GM21526 (cell line): ENCODE data around the gene OR2G2.

ENCODE experiments used
- ATAC-seq: cut with Tn5 transposase; IDR thresholded peaks from one replicate; pipeline ENCODE4 v1.9.1; 2021; ENCODE audit warnings: moderate library complexity; ENCODE audit not compliant: unreplicated experiment, low FRiP score

Gene OR2G2, protein sequence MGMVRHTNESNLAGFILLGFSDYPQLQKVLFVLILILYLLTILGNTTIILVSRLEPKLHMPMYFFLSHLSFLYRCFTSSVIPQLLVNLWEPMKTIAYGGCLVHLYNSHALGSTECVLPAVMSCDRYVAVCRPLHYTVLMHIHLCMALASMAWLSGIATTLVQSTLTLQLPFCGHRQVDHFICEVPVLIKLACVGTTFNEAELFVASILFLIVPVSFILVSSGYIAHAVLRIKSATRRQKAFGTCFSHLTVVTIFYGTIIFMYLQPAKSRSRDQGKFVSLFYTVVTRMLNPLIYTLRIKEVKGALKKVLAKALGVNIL

DNA sequence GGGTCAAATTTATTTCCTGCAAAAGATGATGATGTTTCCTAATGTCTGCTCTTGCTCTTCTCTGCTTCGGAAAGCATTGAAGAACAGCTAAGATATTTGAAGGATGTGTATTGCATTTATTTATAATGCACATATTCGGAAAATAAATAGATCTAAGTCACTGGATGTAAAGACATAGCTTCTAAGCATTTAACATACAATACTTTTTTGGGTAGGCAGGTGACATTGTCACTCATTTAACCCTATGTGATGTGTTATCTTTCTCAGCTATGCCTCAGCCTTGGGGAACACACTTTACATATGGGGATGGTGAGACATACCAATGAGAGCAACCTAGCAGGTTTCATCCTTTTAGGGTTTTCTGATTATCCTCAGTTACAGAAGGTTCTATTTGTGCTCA lies at the start of gene OR2G2:
Gene OR2G2 (plus strand): TSS at position 301 of the 400 bp plus-strand sequence. CDS start 0 bp downstream, at position 301.
- no peak for ATAC-seq

DNA sequence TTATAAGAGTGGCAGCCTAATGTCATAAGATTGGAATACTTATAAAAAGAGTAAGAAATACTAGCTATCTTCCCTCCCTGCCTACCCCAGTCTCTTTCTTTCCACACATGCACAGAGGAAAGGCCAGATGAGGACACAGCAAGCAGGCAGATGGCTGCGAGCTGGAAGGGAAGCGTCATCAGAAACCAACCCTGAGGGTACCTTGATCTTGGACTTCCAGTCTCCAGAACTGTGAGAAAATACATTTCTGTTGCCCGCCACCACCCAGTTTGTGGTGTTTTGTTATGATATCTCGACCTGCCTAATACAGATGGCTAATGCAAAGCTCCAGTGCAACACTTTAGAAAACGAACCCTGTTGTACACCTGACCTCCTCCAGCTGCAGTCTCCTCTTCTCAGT lies 49.6 kb upstream of the OR2G2 start:
- no peak for ATAC-seq

DNA sequence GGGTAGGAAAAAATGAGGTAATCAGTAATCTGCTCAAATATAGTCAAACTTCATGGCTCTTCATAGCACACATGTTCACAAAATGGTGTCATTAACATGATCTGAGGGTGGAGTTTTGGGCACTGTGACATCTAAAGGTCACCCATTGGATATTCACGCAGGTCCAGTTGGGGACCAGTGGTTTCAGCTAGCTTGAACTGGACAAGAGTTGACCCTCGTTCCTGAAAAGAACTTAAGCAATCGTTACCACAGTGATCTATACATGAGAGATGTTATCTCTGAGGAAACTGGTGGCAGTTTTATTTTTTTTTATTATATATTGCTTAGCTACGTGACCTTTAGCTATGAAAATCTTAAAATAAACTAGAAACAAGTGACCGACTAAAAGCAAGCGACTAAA lies 48.9 kb upstream of the OR2G2 start:
- no peak for ATAC-seq

DNA sequence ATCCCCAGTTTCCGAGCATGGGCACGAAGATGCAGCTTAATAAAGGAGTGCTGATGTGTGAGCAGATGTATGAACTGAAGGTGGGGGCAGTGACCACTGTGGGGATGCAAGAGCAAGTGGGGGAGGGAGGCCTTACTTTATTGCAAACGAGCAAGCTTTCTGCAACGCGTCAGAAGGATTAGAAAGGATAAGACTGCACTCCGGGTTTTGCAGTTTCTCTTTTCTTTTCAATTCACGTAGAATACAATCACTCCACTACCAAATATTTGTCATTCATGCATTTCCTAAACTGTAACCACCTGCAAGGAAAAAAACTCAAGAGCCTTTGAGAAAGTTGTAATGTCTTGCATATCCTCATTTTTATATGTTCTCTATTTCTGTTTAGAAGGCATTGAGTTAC lies 47.6 kb upstream of the OR2G2 start:
- no peak for ATAC-seq

DNA sequence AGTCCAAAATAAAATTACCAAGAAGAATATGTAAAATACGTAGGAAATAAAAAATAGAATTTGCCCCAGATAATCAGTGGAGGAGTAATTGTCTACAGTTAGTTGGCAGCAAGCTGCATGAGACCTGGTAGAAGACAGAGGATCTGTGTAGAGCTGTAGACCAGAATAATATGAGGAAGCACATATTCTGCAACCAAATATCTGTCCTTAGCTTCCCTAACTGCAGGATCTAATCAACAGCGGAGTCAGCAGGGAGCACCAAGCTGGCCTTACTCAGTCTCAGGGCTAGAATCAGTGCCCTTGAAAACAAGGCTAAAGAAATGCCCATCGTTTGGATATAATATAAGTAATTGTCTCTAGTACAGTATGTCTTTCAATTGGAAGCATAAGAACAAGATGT lies 45.3 kb upstream of the OR2G2 start:
- no peak for ATAC-seq

GRCh38 chr1:247548092-247548491 lies 40.1 kb upstream of the OR2G2 start:
- ATAC-seq = no peak

- ATAC-seq = no peak
Measured at GRCh38 chr1:247548769-247549182, 39.4 kb upstream of the OR2G2 start, which contains the start of gene GCSAML. Gene GCSAML (plus strand): TSS chr1:247549134. CDS start chr1:247549192, 58 bp downstream.

DNA sequence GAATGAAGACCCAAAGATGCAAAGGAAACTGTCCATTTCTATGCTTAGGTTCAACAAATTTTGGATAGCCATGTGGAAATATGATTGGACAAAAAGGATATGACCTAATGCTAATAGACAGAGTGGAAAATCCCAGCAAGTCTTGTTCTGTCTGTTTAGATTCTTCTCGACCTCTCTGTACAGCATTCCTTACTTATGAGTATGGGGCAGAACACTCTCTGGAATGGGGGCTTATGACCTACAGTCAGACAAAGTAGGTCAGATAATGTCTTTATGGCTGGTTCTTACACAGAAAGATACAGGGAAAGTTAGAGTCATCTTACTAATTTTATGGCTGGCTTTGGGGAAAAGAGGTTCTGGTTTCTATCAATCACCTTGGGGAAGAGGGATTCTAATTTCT lies 36.4 kb upstream of the OR2G2 start:
- ATAC-seq = no peak

DNA sequence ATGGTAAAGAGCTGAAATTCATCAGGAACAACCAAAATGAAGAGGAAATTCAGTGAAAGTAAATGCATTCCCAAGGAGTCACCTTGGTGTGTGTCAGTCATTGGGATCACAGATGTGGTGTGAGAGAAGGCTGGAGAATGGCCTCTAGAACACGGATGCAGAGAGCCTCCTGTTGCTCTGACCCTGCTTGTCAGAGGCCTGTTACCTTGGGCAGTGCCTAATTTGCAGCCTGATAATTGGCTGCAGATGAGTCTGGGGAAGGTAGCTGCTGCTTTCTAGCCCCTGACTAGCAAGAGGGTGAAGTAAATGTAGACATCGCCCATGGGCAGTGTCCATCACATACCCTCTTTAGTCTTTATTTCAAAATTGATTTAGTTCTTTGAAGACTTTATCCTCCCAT lies 35.9 kb upstream of the OR2G2 start:
- ATAC-seq = no peak

DNA sequence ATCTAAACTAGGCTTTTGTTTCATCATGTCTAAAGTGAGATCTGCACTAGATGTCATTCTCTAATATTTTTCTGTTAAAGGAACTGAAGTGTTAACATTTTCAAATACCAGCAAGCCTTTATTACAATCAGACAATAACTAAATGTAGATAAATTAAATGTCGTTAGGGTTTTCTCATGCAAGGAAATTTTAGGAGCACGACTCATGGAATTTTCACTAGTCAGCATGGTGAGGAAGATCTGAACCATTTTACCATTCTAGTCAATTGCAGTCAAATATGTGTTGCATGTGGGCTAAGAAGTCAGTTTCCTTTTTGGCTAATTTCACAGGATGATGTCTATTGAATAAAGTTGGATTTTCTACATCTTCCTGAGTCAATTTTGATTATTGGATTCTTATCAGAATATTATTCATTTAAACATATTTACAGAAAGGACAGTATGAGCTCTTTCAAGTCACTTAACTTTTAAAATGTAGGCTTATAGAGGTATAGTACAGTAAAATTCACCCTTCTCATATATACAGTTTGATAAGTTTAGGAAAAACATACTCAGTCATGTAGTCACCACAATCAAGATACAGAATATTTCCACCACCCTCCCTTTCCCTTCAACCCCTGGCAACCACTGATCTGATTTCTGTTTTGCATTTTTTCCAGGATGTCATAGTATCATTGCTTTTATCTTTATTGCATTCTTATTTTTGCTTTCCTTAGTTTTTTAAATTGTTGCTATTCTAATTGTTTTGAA lies 30.1 kb upstream of the OR2G2 start:
- no peak for ATAC-seq

- no peak for ATAC-seq
Measured at GRCh38 chr1:247561711-247562110, 26.4 kb upstream of the OR2G2 start.

GRCh38 chr1:247562198-247562597 lies 26.0 kb upstream of the OR2G2 start:
- no peak for ATAC-seq

DNA sequence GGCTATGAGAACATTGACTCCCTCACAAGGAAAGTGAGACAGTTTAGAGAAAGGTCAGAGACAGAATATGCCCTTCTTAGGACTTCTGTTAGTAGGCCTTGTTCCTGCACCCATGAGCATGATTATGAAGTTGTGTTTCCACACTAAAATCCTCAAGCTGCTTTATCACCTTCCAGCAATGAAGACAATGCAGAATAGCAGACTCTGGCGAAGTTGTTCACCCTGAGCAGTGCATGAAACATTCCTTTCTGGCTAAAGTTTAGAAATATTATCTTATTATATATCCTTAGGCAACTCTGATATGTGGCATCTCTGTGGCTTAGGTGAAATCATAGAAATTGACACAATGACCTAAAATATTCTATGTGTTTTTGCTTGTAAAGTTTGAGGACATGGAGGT lies 13.9 kb upstream of the OR2G2 start:
- ATAC-seq = no peak

DNA sequence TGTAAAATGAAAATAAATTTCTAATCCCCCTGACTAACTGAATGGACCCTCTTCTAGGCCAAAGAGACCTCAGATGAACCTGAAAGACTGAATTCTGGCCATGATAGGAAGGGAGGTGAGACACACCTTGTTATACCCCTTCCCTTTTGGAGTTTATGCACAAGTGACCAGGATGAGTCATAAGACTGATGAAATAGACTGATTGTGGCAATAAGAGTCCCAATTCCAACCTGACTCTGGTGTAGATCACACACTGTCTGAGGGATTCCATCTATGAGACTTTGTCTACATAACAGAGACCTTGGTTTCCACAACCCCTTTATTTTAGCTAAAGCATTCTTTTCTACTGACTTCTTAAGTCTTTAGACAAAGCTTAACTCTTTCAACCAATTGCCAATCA lies 13.5 kb upstream of the OR2G2 start:
- ATAC-seq = no peak

GRCh38 chr1:247576514-247576913 lies 11.6 kb upstream of the OR2G2 start:
- no peak for ATAC-seq

GRCh38 chr1:247578946-247579460 lies 9.2 kb upstream of the OR2G2 start:
- no peak for ATAC-seq

- ATAC-seq = no peak
Measured at GRCh38 chr1:247605286-247605685, 17.1 kb downstream of the OR2G2 start, which contains the start of gene OR2G3. Gene OR2G3 (plus strand): TSS chr1:247605586. CDS start chr1:247605586, 0 bp downstream.

- ATAC-seq = no peak
Measured at GRCh38 chr1:247613405-247613804, 25.2 kb downstream of the OR2G2 start.

GRCh38 chr1:247614625-247615024 lies 26.5 kb downstream of the OR2G2 start:
- no peak for ATAC-seq

- ATAC-seq = no peak
Measured at GRCh38 chr1:247627951-247628350, 39.8 kb downstream of the OR2G2 start.

GRCh38 chr1:247638011-247638410 lies 49.9 kb downstream of the OR2G2 start:
- no peak for ATAC-seq

GRCh38 chr1:247638781-247639180 lies 50.6 kb downstream of the OR2G2 start:
- no peak for ATAC-seq
